ENCODE results near the gene CDKN1C. TPM values are rescaled to one million over a fixed set of nuclear protein-coding genes. Genes with fewer than 3 reads are reported as not detected.
A peak's percentile ranks its signal among the peaks of the same experiment; 100 is the strongest.
"Not testable (repeated sequence)": the region's sequence is repeated elsewhere in the genome, so short reads cannot be mapped to it uniquely, and the experiment has no call there.

The CDKN1C gene
- total RNA-seq, 2 donors from 2014 or later, result 1.2 to 2.0 TPM

GRCh38 chr11:2908130-2908529 lies 22.6 kb upstream of the CDKN1C start:
- H3K4me3 Mint-ChIP-seq, result no peak overlapping the region
- no peak overlapping the region for H3K27ac Mint-ChIP-seq
- no peaks in the 10 kb centered on the region for H3K27me3 Mint-ChIP-seq
- DNase-seq (ENCODE audit: low spot score), result no peak
- H3K9me3 Mint-ChIP-seq, result no peaks in the 10 kb centered on the region
- no peaks in the 10 kb centered on the region for H3K36me3 Mint-ChIP-seq
- ATAC-seq, result no peak
- peaks cover 17 to 20% of the 10 kb centered on the region in 2 donors for H3K4me1 Mint-ChIP-seq (ENCODE audit: low read depth in 2 of 2)

- not testable (repeated sequence) for H3K27me3 Mint-ChIP-seq; H3K36me3 Mint-ChIP-seq; H3K9me3 Mint-ChIP-seq; H3K27ac Mint-ChIP-seq; ATAC-seq; DNase-seq (ENCODE audit: low spot score); H3K4me3 Mint-ChIP-seq
- H3K4me1 Mint-ChIP-seq (ENCODE audit: low read depth in 2 of 2), result peaks cover 21 to 24% of the 10 kb centered on the region in 2 donors
Observed at GRCh38 chr11:2905299-2905698, 19.7 kb upstream of the CDKN1C start.

- H3K36me3 Mint-ChIP-seq, result no peaks in the 10 kb centered on the region
- peak overlapping the region; percentile 69 for H3K4me3 Mint-ChIP-seq
- no peaks in the 10 kb centered on the region for H3K9me3 Mint-ChIP-seq
- ATAC-seq (no peak), DNase-seq (ENCODE audit: low spot score) (no peak)
- H3K4me1 Mint-ChIP-seq (ENCODE audit: low read depth in 2 of 2), result peaks cover 27% of the 10 kb centered on the region in 2 donors
- H3K27me3 Mint-ChIP-seq, result no peaks in the 10 kb centered on the region
- H3K27ac Mint-ChIP-seq, result peak overlapping the region; percentile 9 to 68
Observed at GRCh38 chr11:2904153-2905052, 18.8 kb upstream of the CDKN1C start.

- ATAC-seq (no peak), DNase-seq (ENCODE audit: low spot score) (no peak)
- H3K4me1 Mint-ChIP-seq (ENCODE audit: low read depth in 2 of 2), result peaks cover 34 to 35% of the 10 kb centered on the region in 2 donors
- H3K36me3 Mint-ChIP-seq, result no peaks in the 10 kb centered on the region
- H3K9me3 Mint-ChIP-seq, result no peaks in the 10 kb centered on the region
- H3K27me3 Mint-ChIP-seq, result no peaks in the 10 kb centered on the region
- H3K4me3 Mint-ChIP-seq, result peak overlapping the region; percentile 69
- peak overlapping the region; percentile 9 to 68 for H3K27ac Mint-ChIP-seq
Observed at GRCh38 chr11:2903672-2904011, 18.1 kb upstream of the CDKN1C start.

- DNase-seq (ENCODE audit: low spot score), result no peak
- H3K4me3 Mint-ChIP-seq, result peak overlapping the region; percentile 69
- peaks cover 41% of the 10 kb centered on the region in 2 donors for H3K4me1 Mint-ChIP-seq (ENCODE audit: low read depth in 2 of 2)
- no peaks in the 10 kb centered on the region for H3K36me3 Mint-ChIP-seq
- ATAC-seq, result no peak
- H3K27ac Mint-ChIP-seq, result peak overlapping the region; percentile 9 to 68
- no peaks in the 10 kb centered on the region for H3K27me3 Mint-ChIP-seq
- no peaks in the 10 kb centered on the region for H3K9me3 Mint-ChIP-seq
Observed at GRCh38 chr11:2902784-2903671, 17.5 kb upstream of the CDKN1C start.

GRCh38 chr11:2901854-2902783 lies 16.5 kb upstream of the CDKN1C start:
- peak; percentile 97 for DNase-seq (ENCODE audit: low spot score)
- Mint-ChIP-seq H3K4me1 (ENCODE audit: low read depth in 2 of 2) (peaks cover 44 to 45% of the 10 kb centered on the region in 2 donors), H3K9me3 (no peaks in the 10 kb centered on the region), H3K4me3 (peak overlapping the region; percentile 62), H3K36me3 (no peaks in the 10 kb centered on the region), H3K27ac (peak overlapping the region in 1 of 2 donors; percentile 14), H3K27me3 (no peaks in the 10 kb centered on the region)
- peak; percentile 95 to 96 for ATAC-seq

- ATAC-seq (no peak), DNase-seq (ENCODE audit: low spot score) (no peak)
- Mint-ChIP-seq H3K4me3 (peak overlapping the region; percentile 62), H3K4me1 (ENCODE audit: low read depth in 2 of 2) (peaks cover 44 to 45% of the 10 kb centered on the region in 2 donors), H3K9me3 (no peaks in the 10 kb centered on the region), H3K27ac (peak overlapping the region in 1 of 2 donors; percentile 61), H3K27me3 (no peaks in the 10 kb centered on the region), H3K36me3 (no peaks in the 10 kb centered on the region)
Observed at GRCh38 chr11:2901196-2901796, 15.7 kb upstream of the CDKN1C start.

- no peak for DNase-seq (ENCODE audit: low spot score)
- H3K27me3 Mint-ChIP-seq, result no peaks in the 10 kb centered on the region
- no peaks in the 10 kb centered on the region for H3K9me3 Mint-ChIP-seq
- H3K4me3 Mint-ChIP-seq, result peak overlapping the region; percentile 47
- no peak for ATAC-seq
- peaks cover 31 to 35% of the 10 kb centered on the region in 2 donors for H3K4me1 Mint-ChIP-seq (ENCODE audit: low read depth in 2 of 2)
- H3K27ac Mint-ChIP-seq, result peak overlapping the region; percentile 18 to 87
- no peaks in the 10 kb centered on the region for H3K36me3 Mint-ChIP-seq
Observed at GRCh38 chr11:2899080-2899783, 13.7 kb upstream of the CDKN1C start.

GRCh38 chr11:2898366-2899079 lies 12.9 kb upstream of the CDKN1C start:
- no peaks in the 10 kb centered on the region for H3K9me3 Mint-ChIP-seq
- no peaks in the 10 kb centered on the region for H3K36me3 Mint-ChIP-seq
- DNase-seq (ENCODE audit: low spot score), result no peak
- peak overlapping the region; percentile 47 for H3K4me3 Mint-ChIP-seq
- no peaks in the 10 kb centered on the region for H3K27me3 Mint-ChIP-seq
- peaks cover 27 to 31% of the 10 kb centered on the region in 2 donors for H3K4me1 Mint-ChIP-seq (ENCODE audit: low read depth in 2 of 2)
- ATAC-seq, result peak; percentile 63 to 80
- peak overlapping the region; percentile 18 to 87 for H3K27ac Mint-ChIP-seq

GRCh38 chr11:2897048-2897447 lies 11.5 kb upstream of the CDKN1C start:
- Mint-ChIP-seq H3K4me1 (ENCODE audit: low read depth in 2 of 2) (peaks cover 26 to 36% of the 10 kb centered on the region in 2 donors), H3K27me3 (no peaks in the 10 kb centered on the region), H3K27ac (peak overlapping the region in 1 of 2 donors; percentile 39), H3K4me3 (no peak overlapping the region), H3K36me3 (no peaks in the 10 kb centered on the region), H3K9me3 (no peaks in the 10 kb centered on the region)
- DNase-seq (ENCODE audit: low spot score) (no peak), ATAC-seq (no peak)

- Mint-ChIP-seq H3K9me3 (no peaks in the 10 kb centered on the region), H3K4me3 (no peak overlapping the region), H3K4me1 (ENCODE audit: low read depth in 2 of 2) (peaks cover 31 to 34% of the 10 kb centered on the region in 2 donors), H3K27me3 (no peaks in the 10 kb centered on the region), H3K36me3 (no peaks in the 10 kb centered on the region), H3K27ac (peak overlapping the region in 1 of 2 donors; percentile 39)
- DNase-seq (ENCODE audit: low spot score), result no peak
- ATAC-seq, result no peak
Observed at GRCh38 chr11:2896047-2896446, 10.5 kb upstream of the CDKN1C start.

- Mint-ChIP-seq H3K4me1 (ENCODE audit: low read depth in 2 of 2) (peaks cover 16 to 20% of the 10 kb centered on the region in 2 donors), H3K27me3 (no peaks in the 10 kb centered on the region), H3K27ac (peak overlapping the region in 1 of 2 donors; percentile 60), H3K36me3 (no peaks in the 10 kb centered on the region), H3K4me3 (no peak overlapping the region), H3K9me3 (no peaks in the 10 kb centered on the region)
- ATAC-seq, result no peak
- no peak for DNase-seq (ENCODE audit: low spot score)
Observed at GRCh38 chr11:2893935-2894334, 8.4 kb upstream of the CDKN1C start.
